ENCODE data around the gene MIS18A. TPM values are rescaled to one million over a fixed set of nuclear protein-coding genes. Genes with fewer than 3 reads are reported as not detected.

MIS18A gene
- total RNA-seq, 1 experiment from 2014 or later, result 17.5 TPM

- H3K4me1 ChIP-seq (replicated peaks; ENCODE audit: insufficient read depth), result no peaks in the 10 kb centered on the region
- no TSS peak for BruUV-seq (replicated peaks)
- H3K4me2 ChIP-seq, result no peak overlapping the region
- H3K9me2 ChIP-seq (ENCODE audit: insufficient read depth), result no peaks in the 10 kb centered on the region
- DNase-seq, result no peak
- H4K20me1 ChIP-seq (ENCODE audit: insufficient read depth), result no peaks in the 10 kb centered on the region
- peaks cover 76% of the 10 kb centered on the region for H3K27me3 ChIP-seq (ENCODE audit: insufficient read depth, low read depth)
- no peaks in the 10 kb centered on the region for H3F3A ChIP-seq (ENCODE audit: insufficient read depth, low read depth)
- no peak overlapping the region for H3K27ac ChIP-seq
- no peak for TF ChIP-seq CTCF (conservative IDR thresholded peaks at IDR 0.05)
- intact Hi-C loops (cut with micrococcal nuclease; ENCODE audit: unreplicated experiment), result no loop called here
- H3K9me3 ChIP-seq (ENCODE audit: insufficient read depth, low read depth), result no peaks in the 10 kb centered on the region
- H2AFZ ChIP-seq, result no peak overlapping the region
- H3K4me3 ChIP-seq, result no peak overlapping the region
- ChIA-PET CTCF (no interaction called here), POLR2A (ENCODE audit: unreplicated experiment) (no interaction called here)
- no peaks in the 10 kb centered on the region for H3K79me2 ChIP-seq (ENCODE audit: low read depth)
- H3K36me3 ChIP-seq (ENCODE audit: low read depth), result no peaks in the 10 kb centered on the region
Measured at GRCh38 chr21:32248571-32249461, 30.0 kb downstream of the MIS18A start.

- POLR2A ChIA-PET (ENCODE audit: unreplicated experiment), result no interaction called here
- no peak overlapping the region for H3K4me2 ChIP-seq
- peaks cover 94% of the 10 kb centered on the region for H3K27me3 ChIP-seq (ENCODE audit: insufficient read depth, low read depth)
- H3K4me1 ChIP-seq (replicated peaks; ENCODE audit: insufficient read depth), result no peaks in the 10 kb centered on the region
- no peak overlapping the region for H2AFZ ChIP-seq
- H3K27ac ChIP-seq, result no peak overlapping the region
- TF ChIP-seq EZH2 (IDR thresholded peaks at IDR 0.05; ENCODE audit: low read depth) (no peak), CTCF (conservative IDR thresholded peaks at IDR 0.05) (no peak)
- H3K4me3 ChIP-seq, result no peak overlapping the region
- no peaks in the 10 kb centered on the region for H3K9me2 ChIP-seq (ENCODE audit: insufficient read depth)
- intact Hi-C loops (cut with micrococcal nuclease; ENCODE audit: unreplicated experiment), result no loop called here
- no peaks in the 10 kb centered on the region for H4K20me1 ChIP-seq (ENCODE audit: insufficient read depth)
- H3K9me3 ChIP-seq (ENCODE audit: insufficient read depth, low read depth), result no peaks in the 10 kb centered on the region
- no peaks in the 10 kb centered on the region for H3F3A ChIP-seq (ENCODE audit: insufficient read depth, low read depth)
- BruUV-seq (replicated peaks), result no TSS peak
- no peak for DNase-seq
- CTCF ChIA-PET, result no interaction called here
- no peaks in the 10 kb centered on the region for H3K79me2 ChIP-seq (ENCODE audit: low read depth)
- no peaks in the 10 kb centered on the region for H3K36me3 ChIP-seq (ENCODE audit: low read depth)
Measured at GRCh38 chr21:32246571-32247140, 32.2 kb downstream of the MIS18A start.

- Histone ChIP-seq H3K27me3 (ENCODE audit: insufficient read depth, low read depth) (peaks cover 94% of the 10 kb centered on the region), H4K20me1 (ENCODE audit: insufficient read depth) (no peaks in the 10 kb centered on the region), H3K79me2 (ENCODE audit: low read depth) (no peaks in the 10 kb centered on the region), H3K27ac (no peak overlapping the region), H3K4me1 (replicated peaks; ENCODE audit: insufficient read depth) (no peaks in the 10 kb centered on the region), H2AFZ (no peak overlapping the region), H3K4me2 (no peak overlapping the region), H3K4me3 (no peak overlapping the region), H3K36me3 (ENCODE audit: low read depth) (no peaks in the 10 kb centered on the region), H3K9me3 (ENCODE audit: insufficient read depth, low read depth) (no peaks in the 10 kb centered on the region), H3K9me2 (ENCODE audit: insufficient read depth) (no peaks in the 10 kb centered on the region), H3F3A (ENCODE audit: insufficient read depth, low read depth) (no peaks in the 10 kb centered on the region)
- intact Hi-C loops (cut with micrococcal nuclease; ENCODE audit: unreplicated experiment), result no loop called here
- BruUV-seq (replicated peaks), result no TSS peak
- TF ChIP-seq EZH2 (IDR thresholded peaks at IDR 0.05; ENCODE audit: low read depth) (no peak), CTCF (conservative IDR thresholded peaks at IDR 0.05) (no peak)
- ChIA-PET CTCF (no interaction called here), POLR2A (ENCODE audit: unreplicated experiment) (no interaction called here)
- DNase-seq, result no peak
Measured at GRCh38 chr21:32245971-32246370, 32.9 kb downstream of the MIS18A start.
